NOMO-1 treated with dmso at 0.1 percent for 144 hours (cell line): Measurements from ENCODE around the gene PLSCR3.

Experiments
- DNase-seq: peaks from one replicate; lab custom pipeline; 2025; ENCODE audit not compliant: unreplicated experiment; lab: John Stamatoyannopoulos, UW

PLSCR3 gene

DNA sequence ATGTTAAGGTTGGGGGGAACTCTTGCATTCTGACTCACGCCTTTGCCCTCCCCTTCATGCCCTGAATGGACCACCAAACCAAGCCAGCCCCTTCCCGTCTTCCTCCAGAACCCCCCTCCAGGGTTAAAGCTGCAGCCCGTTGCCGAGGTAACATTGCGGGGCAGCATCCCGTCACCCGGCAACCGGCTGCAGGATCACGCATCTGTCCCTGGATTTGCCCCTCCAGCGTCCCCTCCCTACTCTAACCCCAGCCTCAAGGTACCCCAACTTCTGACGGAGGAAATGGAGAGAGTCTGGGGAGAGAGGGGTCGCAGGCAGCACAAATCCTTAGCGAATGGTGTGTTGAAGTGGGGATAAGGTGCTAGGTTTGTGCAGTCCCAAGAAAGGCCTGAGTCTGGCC, 12.8 kb upstream of the PLSCR3 start:
- DNase-seq = no peak

DNA sequence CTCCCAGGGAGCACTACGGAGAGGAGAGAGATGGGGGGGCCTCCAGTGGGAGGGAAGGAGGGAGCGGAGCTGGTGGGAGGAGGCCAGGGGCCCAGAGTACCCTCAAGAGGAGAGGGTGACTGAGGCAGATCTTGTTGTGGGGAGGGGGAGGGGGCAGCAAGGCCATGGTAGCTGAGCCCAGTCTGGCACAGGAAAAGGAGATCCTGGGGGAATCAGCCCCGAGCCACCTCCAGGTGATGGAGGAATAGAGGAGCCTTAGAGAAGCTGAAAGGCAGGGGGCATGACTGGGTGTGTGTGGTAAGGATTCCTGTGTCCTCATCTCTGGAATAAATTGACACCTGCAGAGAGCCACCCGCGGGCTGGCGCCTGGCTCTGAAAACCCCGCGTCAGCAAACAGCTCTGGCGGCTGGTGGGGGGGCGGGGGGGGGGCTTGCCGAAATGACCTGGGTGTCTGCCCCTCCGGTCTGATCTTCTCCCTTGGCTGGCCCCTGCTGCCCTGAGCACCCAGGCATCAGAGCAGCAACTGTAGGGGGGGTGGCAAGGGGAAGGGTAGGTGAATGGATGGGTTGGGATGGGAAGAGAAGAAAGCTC, 12.0 kb upstream of the PLSCR3 start:
- no peak for DNase-seq

DNA sequence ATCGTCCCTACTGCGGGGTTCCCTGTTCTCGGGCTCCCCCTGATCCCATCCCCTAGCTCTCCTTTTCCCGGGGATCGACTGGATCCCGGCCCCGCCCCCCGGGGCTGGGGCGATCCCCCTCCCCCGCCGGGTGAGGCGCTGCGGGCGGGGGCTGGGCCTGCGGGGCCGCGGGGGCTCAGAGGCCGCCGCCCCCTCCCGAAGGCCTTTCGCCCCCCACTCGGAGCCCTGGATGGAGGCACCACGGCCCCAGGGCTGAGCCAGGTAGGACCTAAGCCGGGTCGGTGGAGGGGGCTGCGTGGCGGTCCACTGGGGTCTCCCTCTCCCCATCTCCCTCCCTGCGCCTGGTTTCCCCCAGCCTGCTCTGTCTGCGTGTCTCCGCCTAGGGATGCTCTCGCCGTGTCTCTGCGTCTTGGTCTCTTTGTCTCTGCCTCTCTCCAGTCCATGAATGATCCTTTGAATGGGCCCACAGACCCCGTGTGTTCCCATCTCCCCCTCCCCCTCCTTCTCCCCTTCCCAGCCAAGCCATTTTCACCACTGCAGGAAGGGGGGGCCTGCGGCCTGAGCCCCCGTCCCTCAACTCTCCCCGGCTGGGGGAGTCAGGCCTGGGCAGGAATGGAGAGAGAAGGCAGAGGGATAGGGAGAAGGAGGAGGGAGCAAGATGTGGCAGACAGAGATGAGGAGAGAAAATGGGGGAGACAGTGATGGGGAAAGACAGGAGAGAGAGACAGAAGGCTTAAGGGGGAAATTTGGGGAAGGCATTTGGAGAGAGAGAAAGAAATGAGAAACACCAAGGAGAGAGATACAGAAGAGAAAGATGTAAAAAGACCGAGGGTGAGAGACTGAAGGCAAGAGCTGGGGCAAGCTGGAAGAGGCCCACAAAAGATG, 11.3 kb upstream of the PLSCR3 start:
- DNase-seq = no peak

DNA sequence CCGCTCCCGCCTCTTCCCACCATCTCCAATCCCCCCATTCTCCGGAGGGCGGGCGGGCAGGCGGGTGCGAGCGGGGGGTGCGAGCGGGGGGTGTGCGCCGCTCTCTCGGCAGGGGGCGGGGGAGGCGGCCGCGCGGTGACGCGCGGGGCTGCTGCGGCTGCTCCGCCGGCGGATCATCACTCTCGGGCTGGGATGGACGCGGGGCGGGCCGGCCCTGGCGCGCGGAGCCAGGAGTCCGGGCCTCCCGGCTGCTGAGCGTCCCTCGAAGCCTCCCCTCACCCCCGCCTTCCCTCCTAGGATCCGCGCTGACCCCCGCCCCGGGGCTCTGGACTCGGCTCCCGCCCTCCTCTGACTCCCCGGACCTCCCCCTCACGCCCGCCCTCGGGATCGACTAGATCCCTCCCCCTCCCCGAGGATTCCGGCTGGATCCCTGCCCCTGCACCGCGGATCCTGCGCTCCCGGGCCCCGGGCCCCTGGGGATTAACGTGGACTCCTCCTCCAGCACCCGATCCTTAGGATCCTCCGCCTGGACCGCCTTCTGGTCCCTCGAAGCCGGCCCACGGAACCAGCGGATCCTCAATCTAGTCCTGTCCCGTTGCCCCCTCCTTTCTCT, 10.5 kb upstream of the PLSCR3 start:
- no peak for DNase-seq

DNA sequence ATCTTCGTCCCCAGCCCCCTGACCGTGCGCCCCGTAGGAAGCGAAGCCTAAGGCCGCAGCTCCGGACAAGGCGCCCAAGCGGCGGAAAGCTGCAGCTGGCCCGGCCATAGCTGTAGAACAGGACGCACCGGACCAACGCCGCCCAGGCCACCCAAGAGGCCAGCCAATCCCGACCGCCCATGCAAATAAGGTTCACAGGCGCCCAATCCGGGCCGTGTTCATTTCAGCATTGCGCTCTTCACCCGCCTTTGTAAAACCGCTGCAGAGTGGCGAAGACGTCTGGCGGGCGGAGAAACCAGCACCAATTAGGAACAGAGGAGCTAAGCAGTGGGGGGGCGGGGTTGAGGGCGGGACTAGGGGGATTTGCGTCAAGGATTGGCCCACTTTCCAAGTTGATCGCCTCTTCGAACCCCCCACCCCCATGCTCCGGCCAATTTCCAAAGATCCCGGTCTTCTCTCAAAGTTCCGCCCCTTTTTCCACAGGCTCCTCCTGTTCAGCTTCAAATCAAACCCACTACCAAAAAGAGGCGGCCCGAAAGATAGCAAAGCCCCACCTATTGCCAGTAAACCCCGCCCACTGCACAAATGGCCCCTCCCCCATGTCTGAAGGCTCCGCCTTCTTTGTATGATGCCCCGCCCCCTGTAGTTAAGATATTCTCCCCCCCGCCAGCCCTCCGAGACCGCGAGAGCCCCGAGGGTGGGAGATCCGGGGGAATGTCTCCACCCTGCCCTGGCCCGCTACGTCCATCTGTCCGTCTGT, 9.8 kb upstream of the PLSCR3 start, which contains the start of gene TMEM256:
TSS of gene TMEM256 (minus strand) at position 121 of the 760 bp plus-strand sequence. CDS start at position 108, 13 bp downstream.
- DNase-seq = peak; percentile 94

DNA sequence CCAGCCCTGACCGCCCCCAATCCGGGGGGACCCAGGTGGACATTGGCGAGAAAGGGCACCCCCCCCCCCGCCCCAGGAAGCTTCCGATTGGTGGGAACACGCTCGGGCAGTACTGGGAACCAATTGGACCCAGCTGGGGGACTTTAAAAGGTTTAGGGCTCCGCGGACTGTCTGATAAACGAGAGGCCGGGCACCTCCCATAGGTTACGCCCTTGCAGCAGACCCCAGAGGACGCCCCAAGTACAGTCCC, 9.3 kb upstream of the PLSCR3 start:
- DNase-seq = no peak

DNA sequence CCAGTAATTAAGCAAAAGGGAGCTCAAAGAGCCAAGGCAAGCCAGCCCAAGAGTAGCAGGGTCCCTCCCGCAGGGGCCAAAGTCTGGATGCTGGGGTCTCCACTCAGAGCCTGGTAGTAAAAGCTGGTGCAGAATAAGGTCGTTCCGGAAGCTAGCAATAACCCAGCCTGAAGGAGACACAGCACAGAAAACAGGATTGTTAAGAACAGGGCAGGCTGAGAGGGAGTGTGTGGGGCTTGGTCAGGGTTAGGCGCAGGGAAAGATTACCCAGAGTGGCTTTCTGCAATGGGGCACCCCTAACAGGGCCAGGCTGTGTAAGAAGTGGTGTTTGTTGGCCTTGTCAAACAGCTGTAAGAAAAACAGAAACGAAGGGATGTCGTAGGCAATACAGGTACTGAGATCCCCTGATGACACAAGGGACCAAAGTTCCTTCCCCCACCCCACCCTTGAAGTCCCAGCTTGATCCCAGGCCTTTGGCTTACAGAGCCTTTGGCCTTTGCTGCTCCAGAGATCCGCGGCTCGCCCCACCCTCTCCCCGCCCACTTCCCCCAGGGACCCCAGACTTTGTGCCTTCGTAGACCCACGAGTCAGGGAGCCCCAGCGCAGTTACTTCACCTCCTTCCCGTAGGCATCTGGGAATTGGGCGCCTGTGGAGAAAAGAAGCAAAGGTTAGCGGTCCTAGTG, 8.9 kb upstream of the PLSCR3 start:
- DNase-seq = no peak

DNA sequence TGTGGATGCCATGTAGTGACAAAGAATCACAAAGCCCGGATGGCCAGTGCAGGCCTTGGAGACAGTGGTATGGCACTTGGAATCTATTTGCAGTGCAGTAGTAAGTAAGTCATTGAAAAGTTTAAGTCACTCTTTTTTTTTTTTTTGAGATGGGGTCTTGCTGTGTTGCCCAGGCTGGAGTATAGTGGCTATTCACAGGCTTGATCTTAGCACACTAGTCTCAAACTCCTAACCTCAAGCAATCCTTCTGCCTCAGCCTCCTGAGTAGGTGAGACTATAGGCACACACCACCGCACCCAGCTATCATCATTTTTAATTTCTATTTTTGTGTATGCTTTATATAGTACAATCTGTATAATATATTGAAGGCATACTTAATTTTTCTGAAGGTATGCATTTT, 4.3 kb upstream of the PLSCR3 start:
- DNase-seq = no peak

DNA sequence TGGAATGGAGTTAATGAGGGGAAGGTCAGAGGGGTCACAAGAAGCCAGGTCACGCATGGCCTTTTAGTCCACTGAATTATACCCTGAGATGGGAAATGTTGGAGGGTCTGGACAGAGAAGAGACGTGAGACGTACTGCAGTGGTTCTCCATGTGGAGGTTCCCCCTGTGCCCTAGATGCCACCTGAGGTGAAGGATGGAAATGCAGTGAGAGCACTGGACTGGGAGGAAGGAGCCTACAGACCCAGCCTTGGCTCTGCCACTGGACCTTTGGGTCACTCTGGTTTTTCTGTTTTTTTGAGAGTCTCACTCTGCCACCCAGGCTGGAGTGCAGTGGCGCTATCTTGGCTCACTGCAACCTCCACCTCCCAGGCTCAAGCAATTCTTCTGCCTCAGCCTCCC, 1.8 kb upstream of the PLSCR3 start:
- DNase-seq = no peak

DNA sequence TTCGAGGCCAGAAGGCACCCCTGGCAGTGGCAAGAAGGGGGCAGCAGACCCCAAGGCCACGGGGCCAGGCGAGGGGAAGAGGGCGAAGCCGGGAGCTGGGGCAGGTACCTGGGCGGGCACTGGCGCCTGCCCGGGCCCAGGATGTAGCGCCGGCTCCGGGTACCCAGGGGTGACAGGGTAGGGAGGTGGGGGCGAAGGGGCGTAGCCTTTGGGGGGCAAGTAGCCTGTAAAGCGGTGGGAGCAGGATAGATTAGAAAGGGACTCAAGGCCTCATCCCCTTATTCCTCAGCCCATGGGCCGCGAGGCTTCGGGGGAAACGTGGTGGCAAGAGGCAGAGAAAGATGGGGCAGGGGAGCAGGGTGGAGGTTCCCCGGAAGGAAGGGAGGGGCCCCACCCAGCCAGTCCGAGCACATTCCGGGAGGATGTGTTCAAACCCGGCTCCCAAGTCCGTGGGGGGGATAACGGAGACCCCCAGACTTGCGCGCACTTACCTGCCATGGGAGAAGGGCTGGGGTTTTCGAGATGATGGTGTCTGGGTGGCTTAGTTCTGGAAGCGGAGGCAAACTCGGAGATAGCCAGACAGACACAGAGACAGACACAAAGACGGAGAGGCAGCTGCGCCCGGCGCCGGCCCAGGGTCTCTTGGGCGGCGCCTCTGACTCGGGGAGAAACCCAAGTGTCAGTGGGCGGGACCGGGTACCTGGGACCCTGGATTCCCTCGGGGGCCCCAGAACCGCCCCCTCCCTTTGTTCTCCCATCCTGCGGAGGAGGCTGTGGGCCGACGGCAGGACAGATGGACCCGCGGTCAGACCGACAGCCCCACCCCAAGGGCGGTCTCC, 493 bp downstream of the PLSCR3 start:
- DNase-seq = no peak

DNA sequence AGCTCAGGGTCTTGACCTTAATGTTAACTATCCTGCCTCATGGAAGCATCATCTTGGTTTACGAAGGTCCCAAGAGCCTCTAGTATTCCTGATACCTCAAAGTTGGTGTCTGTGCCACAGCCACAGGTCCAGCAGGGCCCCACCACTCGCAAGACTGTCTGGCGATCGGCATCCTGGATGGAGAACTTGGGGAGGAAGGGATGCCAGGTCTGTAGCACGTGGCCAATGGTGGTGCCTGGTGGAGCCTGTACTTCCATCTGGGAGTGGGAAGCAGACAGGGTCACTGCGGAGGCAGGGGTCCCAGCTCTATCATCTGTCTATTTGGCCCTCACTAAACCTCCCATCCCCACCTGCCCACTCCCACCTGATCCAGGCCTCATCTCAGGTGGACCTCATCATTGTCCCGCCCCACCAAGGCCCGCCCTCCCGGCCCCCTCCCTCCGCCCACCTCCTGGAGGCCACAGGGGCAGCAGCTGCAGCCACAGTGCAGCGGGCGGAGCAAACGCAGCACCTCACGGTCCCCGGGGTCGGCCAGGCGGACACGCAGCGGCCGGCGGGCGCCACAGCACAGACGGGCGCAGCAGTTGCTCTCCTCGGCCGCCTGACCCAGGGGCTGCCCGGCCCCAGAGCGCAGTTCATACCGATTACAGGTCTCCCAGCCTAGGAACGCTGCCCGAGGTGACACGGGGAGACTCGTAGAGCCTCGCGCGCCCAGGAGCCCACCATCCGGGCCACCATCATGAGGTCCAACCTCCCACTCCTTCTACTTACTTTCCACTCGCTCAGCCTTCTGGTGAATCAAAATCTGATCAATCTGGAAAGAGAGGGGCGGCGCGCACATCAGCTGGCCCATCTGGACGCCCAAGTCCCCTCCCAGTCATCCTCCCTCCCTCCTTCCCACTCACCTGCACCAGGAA, 1.4 kb downstream of the PLSCR3 start:
- DNase-seq = no peak

DNA sequence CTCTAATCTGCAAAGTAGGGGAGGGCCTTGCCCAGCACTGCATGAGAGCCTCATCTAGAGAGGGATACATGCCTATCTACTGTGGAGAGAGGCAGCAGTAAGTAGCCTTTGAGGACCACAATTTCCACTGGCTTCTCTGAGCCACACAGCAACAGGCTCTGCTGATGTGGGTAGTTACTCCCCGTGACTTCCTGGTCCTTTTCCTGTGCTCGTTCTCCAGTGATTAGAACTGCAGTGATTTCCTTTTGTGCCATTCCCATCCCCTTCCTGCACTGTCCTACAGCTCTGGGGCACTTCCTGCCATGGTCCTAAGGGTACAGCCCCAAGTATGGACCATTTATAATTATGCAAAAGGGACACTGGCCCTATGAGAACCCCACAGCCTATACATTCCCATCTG, 3.0 kb downstream of the PLSCR3 start:
- no peak for DNase-seq

DNA sequence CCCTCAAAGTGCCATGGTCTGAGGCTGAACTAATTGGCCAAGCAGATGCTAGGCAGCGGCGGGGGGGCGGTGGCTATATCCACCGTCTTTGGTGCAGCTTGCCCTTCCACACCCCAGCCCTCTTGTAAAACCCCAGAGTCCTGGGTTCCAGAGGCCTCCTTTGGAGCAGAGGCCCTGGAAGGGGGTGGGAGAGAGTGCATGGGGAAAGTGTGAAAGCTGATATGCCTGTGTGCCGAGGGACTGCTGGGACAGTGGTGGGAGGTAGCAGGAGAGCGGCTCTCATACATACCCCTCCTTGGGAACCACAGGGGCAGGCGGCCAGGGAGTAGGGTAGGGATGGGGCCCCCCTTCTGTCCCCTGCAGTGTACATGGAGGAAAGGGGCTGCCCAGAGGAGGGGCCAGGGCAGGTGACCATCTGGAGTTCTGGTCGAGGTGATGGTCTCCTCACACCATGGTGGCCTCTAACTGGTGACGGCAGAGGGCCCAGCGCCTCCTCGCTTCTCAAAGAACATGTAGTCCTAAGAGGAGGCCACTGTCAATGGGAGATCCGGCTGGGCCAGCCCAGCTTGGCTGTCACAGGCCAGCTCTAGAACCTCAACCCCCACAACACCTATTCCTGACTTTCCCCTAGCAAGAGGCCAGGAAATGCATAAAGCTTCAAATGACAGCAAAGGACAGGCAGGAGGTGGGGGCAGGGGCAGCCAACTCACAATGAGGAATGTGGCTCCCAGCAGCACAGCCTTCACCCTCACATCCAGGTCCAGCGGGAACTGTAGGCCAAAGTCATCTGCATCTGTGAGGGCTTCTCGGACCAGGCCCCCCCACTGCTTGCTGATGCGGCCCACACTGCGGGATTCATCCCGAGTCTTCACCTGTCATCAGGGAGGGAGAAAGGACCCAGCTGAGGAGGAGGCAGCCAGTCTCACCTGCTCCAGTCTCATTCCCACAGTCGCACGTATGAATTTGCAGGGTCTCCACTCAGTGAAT, 4.1 kb downstream of the PLSCR3 start:
- no peak for DNase-seq

DNA sequence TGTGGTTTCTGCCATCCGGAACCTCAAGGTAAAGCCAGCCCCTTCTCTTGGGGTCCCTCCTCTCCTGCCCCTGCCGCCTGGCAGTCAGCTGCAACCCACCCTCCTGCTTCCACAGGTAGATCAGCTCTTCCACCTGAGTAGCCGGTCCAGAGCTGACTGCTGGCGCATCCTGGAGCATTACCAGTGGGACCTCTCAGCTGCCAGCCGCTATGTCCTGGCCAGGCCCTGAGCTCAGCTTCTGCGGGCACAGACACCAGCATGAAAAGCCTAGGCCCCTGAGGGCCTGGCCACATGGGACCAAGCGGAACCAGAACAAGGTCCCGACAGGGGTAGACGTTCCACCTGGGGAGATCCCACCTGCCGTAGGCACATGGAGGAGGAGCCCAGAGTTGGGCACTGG, 5.5 kb downstream of the PLSCR3 start:
- DNase-seq = no peak

DNA sequence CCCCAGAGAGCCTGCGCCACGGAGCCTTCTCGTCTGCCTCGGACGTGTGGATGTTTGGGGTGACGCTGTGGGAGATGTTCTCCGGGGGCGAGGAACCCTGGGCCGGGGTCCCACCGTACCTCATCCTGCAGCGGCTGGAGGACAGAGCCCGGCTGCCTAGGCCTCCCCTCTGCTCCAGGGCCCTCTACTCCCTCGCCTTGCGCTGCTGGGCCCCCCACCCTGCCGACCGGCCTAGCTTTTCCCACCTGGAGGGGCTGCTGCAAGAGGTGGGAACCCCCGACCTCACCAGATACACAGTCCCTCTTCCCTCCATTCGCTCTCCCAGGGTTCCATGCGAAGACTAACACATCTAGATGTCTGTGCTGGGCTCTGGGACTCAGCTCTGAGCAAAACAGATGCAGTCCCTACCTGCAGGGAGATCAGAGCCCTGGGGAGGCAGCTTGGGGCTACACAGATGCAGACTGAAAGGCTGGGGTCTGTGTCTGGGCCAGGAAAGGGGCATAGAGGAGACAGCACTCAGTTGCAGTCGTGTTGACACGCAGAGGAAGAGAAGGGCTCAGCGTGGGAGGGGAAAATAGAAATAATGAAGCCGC, 9.7 kb downstream of the PLSCR3 start:
- no peak for DNase-seq

DNA sequence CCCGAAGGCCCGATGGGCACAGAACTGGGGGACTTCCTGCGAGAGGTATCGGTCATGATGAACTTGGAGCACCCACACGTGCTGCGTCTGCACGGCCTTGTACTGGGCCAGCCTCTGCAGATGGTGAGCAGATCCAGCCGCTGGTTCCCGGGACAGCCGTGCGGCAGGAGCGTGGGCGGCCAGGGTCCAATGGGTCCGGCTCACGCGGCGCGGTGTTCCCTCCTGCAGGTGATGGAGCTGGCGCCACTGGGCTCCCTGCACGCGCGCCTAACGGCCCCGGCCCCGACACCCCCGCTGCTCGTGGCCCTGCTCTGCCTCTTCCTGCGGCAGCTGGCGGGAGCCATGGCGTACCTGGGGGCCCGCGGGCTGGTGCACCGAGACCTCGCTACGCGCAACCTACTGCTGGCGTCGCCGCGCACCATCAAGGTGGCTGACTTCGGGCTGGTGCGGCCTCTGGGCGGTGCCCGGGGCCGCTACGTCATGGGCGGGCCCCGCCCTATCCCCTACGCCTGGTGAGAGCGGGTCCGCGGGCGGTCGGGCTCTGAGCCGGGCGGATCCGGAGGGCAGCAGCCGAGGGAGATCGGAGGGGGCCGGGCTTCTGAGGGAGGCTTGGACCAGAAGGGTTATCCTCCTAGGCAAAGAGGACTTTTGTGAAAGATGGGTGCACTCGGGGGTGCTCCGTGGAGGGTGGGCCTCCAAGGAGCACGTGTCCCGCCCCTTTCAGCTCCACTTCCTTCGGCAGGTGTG, 10.4 kb downstream of the PLSCR3 start:
- DNase-seq = no peak

DNA sequence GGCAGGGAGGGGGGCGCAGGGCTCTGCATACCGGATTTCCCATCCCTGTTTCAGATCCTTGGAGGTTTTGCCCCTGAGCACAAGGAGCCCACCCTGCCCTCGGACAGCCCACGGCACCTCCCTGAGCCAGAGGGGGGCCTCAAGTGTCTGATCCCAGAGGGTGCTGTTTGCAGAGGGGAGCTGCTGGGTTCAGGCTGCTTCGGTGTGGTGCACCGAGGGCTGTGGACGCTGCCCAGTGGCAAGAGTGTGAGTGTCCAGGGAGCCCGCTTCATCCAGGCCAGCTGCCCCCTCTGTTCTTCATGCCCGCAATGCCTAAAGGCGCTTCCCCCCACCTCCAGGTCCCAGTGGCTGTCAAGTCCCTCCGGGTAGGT, 11.0 kb downstream of the PLSCR3 start:
- no peak for DNase-seq
